ENCODE results near the gene PDGFRB.

DNA sequence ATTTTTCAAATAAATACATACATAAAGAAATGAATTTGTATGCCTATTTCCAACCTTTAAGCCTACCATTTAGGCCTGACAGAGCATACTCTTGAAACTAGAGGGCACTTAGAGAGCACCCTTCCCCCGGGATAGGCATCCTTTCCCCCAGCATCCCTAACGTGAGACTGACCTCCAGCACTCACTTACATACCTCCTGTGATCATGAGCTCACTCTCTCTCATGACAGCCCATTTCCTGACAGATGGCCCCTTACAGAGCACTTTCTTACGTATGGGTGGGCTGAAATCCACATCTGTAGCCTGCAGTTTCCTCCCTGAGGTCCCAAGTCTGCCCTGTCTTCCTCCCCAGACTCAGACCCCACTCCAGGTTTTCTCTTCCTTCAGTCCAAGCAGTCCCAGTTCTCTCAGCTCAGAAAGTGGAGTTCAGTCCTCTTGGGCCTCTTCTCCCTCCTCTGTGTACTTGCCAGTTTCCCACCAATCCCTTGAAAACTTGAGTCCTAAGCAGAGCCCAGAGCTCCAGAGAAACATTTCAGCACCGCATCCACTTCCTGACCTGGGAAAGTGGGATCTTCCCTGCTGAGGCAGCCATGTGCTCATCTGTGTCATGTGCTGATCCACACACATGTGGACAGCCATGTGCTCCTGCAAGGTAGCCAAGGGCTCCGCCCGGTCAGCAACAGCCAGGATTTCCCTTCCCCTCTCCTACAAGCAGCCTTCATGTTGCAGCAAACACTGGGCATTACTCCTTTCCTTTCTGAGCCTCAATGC is 8.8 kb upstream of the PDGFRB start:
- TF ChIP-seq, protein P1, sequence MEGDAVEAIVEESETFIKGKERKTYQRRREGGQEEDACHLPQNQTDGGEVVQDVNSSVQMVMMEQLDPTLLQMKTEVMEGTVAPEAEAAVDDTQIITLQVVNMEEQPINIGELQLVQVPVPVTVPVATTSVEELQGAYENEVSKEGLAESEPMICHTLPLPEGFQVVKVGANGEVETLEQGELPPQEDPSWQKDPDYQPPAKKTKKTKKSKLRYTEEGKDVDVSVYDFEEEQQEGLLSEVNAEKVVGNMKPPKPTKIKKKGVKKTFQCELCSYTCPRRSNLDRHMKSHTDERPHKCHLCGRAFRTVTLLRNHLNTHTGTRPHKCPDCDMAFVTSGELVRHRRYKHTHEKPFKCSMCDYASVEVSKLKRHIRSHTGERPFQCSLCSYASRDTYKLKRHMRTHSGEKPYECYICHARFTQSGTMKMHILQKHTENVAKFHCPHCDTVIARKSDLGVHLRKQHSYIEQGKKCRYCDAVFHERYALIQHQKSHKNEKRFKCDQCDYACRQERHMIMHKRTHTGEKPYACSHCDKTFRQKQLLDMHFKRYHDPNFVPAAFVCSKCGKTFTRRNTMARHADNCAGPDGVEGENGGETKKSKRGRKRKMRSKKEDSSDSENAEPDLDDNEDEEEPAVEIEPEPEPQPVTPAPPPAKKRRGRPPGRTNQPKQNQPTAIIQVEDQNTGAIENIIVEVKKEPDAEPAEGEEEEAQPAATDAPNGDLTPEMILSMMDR (IDR thresholded peaks at IDR 0.05) = no peak
- no peak for TF ChIP-seq POLR2A (IDR thresholded peaks at IDR 0.05)

All from right lobe of liver (tissue), 4 donors.